ENCODE data around the gene HOXD10. TPM values are rescaled to one million over a fixed set of nuclear protein-coding genes. Genes with fewer than 3 reads are reported as not detected.

Gene HOXD10
- total and polyA plus RNA-seq, 9 of the 15 experiments (the other 6 are each of a cell fraction or from before 2014, with no cell fraction given): not detected

GRCh38 chr2:176111846-176112374, 4.7 kb upstream of the HOXD10 start:
- Histone ChIP-seq H3K4me2 (ENCODE audit: insufficient read depth, low read length) (no peak overlapping the region), H3K27ac (ENCODE audit: extremely low read depth, low read depth, low read length) (no peak overlapping the region), H4K20me1 (replicated peaks; ENCODE audit: control insufficient read depth, insufficient read depth, low read length) (no peaks in the 10 kb centered on the region), H3K36me3 (ENCODE audit: control insufficient read depth, insufficient read depth, low read length) (no peaks in the 10 kb centered on the region), H3K4me1 (replicated peaks in 1 of 2; ENCODE audit: control insufficient read depth in 2 of 2, insufficient read depth in 2 of 2, low read length in 2 of 2) (peaks cover 0 to 17% of the 10 kb centered on the region in 2 experiments; a peak in 1 of 5 replicates), H3K9ac (ENCODE audit: insufficient read depth in 1 of 2, low read depth in 2 of 2, low read length in 2 of 2) (no peak overlapping the region), H3K27me3 (ENCODE audit: control insufficient read depth in 2 of 2, insufficient read depth in 2 of 2, low read length in 2 of 2) (peaks cover 53 to 57% of the 10 kb centered on the region in 2 experiments), H2AFZ (ENCODE audit: low read depth, low read length) (no peak overlapping the region), H3K9me3 (replicated peaks; ENCODE audit: control insufficient read depth, insufficient read depth, low read depth, low read length) (no peaks in the 10 kb centered on the region), H3K4me3 (no peak overlapping the region), H3K79me2 (ENCODE audit: control insufficient read depth, insufficient read depth, low read length) (no peaks in the 10 kb centered on the region), H3K9me1 (ENCODE audit: control insufficient read depth, insufficient read depth, low read length) (no peaks in the 10 kb centered on the region)
- 28% methylated on average over 27 of the region's 29 CpGs for WGBS (ENCODE audit: insufficient coverage, low coverage, missing lambda C conversion rate)
- DNase-seq (ENCODE audit: extremely low read depth in 1 of 4, low spot score in 3 of 4) (no peak), FAIRE-seq (no peak), ATAC-seq (no peak)
- no peak for TF ChIP-seq PREB (CRISPR knock-in tag; IDR thresholded peaks at IDR 0.05)
- no peak for TF ChIP-seq HINFP (tag; conservative IDR thresholded peaks at IDR 0.05; ENCODE audit: low read depth)
- no peak for TF ChIP-seq PRDM10 (IDR thresholded peaks at IDR 0.05; ENCODE audit: partially characterized antibody)
- in situ Hi-C loops (cut with MboI): no loop called here
- intact Hi-C loops (cut with micrococcal nuclease): no loop called here
- BruUV-seq (replicated peaks): no TSS peak
- ChIA-PET CTCF (ENCODE audit: low intra/inter-chr PET ratio) (interaction anchor here (0.8 kb wide), 1 partner anchor 526 kb away, joined by 3 read pairs; no protein-coding TSS in a partner anchor), POLR2A (interaction anchor here (0.5 kb wide), 1 partner anchor 1299 kb away, joined by 4 read pairs; no protein-coding TSS in a partner anchor)
